Lower leg skin (tissue), 3 donors: ENCODE data around the gene RPAP2.

Source experiments
- POLR2A ChIP-seq, 2 donors: fragments of 450-650 bp; IDR thresholded peaks; one replicate each; pipeline ENCODE4 v1.6.1; 2016 to 2017; ENCODE audit warnings: antibody characterized with exemption in 2 of 2, mild to moderate bottlenecking in 1 of 2, moderate library complexity in 1 of 2
- TF ChIP-seq, protein P1 (sequence below), 3 donors: fragments of 450-650 bp; IDR thresholded peaks; one replicate each; pipeline ENCODE4 v1.5.1; 2016; ENCODE audit warnings: antibody characterized with exemption in 3 of 3, mild to moderate bottlenecking in 3 of 3, moderate library complexity in 2 of 3

DNA sequence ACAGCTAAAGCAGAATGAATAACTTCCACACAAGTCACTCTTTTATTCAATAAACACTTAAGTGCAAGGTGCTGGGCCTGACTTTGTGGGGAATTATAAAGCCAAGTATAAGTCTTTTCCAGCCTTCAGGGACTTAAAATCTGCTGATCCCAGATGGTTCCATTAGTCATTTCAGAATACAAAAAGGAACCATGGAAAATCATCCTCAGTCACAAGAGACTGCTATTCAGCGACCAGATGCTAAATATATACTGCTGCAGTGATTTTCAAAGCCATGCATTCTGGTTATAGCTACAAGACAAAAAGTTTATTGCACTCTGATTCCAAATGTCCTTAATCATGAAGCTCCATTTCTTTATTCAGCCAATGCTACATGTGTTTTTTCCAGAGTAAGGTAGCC, 25.8 kb upstream of the RPAP2 start:
- TF ChIP-seq, protein P1, sequence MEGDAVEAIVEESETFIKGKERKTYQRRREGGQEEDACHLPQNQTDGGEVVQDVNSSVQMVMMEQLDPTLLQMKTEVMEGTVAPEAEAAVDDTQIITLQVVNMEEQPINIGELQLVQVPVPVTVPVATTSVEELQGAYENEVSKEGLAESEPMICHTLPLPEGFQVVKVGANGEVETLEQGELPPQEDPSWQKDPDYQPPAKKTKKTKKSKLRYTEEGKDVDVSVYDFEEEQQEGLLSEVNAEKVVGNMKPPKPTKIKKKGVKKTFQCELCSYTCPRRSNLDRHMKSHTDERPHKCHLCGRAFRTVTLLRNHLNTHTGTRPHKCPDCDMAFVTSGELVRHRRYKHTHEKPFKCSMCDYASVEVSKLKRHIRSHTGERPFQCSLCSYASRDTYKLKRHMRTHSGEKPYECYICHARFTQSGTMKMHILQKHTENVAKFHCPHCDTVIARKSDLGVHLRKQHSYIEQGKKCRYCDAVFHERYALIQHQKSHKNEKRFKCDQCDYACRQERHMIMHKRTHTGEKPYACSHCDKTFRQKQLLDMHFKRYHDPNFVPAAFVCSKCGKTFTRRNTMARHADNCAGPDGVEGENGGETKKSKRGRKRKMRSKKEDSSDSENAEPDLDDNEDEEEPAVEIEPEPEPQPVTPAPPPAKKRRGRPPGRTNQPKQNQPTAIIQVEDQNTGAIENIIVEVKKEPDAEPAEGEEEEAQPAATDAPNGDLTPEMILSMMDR (IDR thresholded peaks at IDR 0.05), result no peak
- TF ChIP-seq POLR2A (IDR thresholded peaks at IDR 0.05), result no peak
